ENCODE results near the gene PLAC1. TPM values are rescaled to one million over a fixed set of nuclear protein-coding genes. Genes with fewer than 3 reads are reported as not detected.

PLAC1 gene
- total and polyA plus RNA-seq, 11 donors: 0.62 TPM; not detected in 10

- H3K27ac ChIP-seq: no peak overlapping the region
- H3K4me1 ChIP-seq: no peaks in the 10 kb centered on the region
- no peak for DNase-seq
- ATAC-seq: no peak
- no peaks in the 10 kb centered on the region for H3K9me3 ChIP-seq
- H3K27me3 ChIP-seq: peaks cover 0 to 7% (median 0%) of the 10 kb centered on the region in 9 donors
- H3K4me3 ChIP-seq: no peak overlapping the region
- 87 to 97% (median 93%) methylated on average over 4 of the region's 4 CpGs for WGBS, 4 donors
- H3K36me3 ChIP-seq: no peaks in the 10 kb centered on the region
- TF ChIP-seq POLR2A (IDR thresholded peaks at IDR 0.05): no peak
- TF ChIP-seq CTCF (IDR thresholded peaks at IDR 0.05): no peak
- intact Hi-C loops (cut with DNase I): no loop called here
Observed at GRCh38 chrX:134649770-134650169, 8.5 kb downstream of the PLAC1 start.

GRCh38 chrX:134647477-134647877 lies 10.8 kb downstream of the PLAC1 start:
- Histone ChIP-seq H3K4me3 (no peak overlapping the region), H3K27me3 (peaks cover 0 to 4% (median 0%) of the 10 kb centered on the region in 9 donors), H3K9me3 (no peaks in the 10 kb centered on the region), H3K27ac (no peak overlapping the region), H3K36me3 (no peaks in the 10 kb centered on the region), H3K4me1 (no peaks in the 10 kb centered on the region)
- DNase-seq (no peak), ATAC-seq (no peak)
- TF ChIP-seq CTCF (IDR thresholded peaks at IDR 0.05) (no peak), POLR2A (IDR thresholded peaks at IDR 0.05) (no peak)
- intact Hi-C loops (cut with DNase I): no loop called here
- 63 to 89% (median 83%) methylated on average over 2 of the region's 2 CpGs for WGBS, 4 donors

- H3K27ac ChIP-seq: no peak overlapping the region
- H3K4me1 ChIP-seq: no peaks in the 10 kb centered on the region
- no peaks in the 10 kb centered on the region for H3K36me3 ChIP-seq
- peaks cover 0 to 4% (median 0%) of the 10 kb centered on the region in 9 donors for H3K27me3 ChIP-seq
- 63 to 75% (median 66%) methylated on average over 4 of the region's 4 CpGs for WGBS, 4 donors
- H3K9me3 ChIP-seq: no peaks in the 10 kb centered on the region
- no peak for ATAC-seq
- intact Hi-C loops (cut with DNase I): no loop called here
- DNase-seq: no peak
- TF ChIP-seq POLR2A (IDR thresholded peaks at IDR 0.05) (no peak), CTCF (IDR thresholded peaks at IDR 0.05) (no peak)
- H3K4me3 ChIP-seq: no peak overlapping the region
Observed at GRCh38 chrX:134646691-134647090, 11.6 kb downstream of the PLAC1 start.

GRCh38 chrX:134645936-134646543 lies 12.2 kb downstream of the PLAC1 start:
- ATAC-seq (no peak), DNase-seq (no peak)
- Histone ChIP-seq H3K4me1 (no peaks in the 10 kb centered on the region), H3K27ac (no peak overlapping the region), H3K27me3 (peaks cover 0 to 4% (median 0%) of the 10 kb centered on the region in 9 donors), H3K36me3 (no peaks in the 10 kb centered on the region), H3K9me3 (no peaks in the 10 kb centered on the region), H3K4me3 (no peak overlapping the region)
- 65 to 82% (median 78%) methylated on average over 6 of the region's 6 CpGs for WGBS, 4 donors
- TF ChIP-seq CTCF (IDR thresholded peaks at IDR 0.05) (no peak), POLR2A (IDR thresholded peaks at IDR 0.05) (no peak)
- intact Hi-C loops (cut with DNase I): no loop called here
